ENCODE results near the gene RTEL1.

DNA sequence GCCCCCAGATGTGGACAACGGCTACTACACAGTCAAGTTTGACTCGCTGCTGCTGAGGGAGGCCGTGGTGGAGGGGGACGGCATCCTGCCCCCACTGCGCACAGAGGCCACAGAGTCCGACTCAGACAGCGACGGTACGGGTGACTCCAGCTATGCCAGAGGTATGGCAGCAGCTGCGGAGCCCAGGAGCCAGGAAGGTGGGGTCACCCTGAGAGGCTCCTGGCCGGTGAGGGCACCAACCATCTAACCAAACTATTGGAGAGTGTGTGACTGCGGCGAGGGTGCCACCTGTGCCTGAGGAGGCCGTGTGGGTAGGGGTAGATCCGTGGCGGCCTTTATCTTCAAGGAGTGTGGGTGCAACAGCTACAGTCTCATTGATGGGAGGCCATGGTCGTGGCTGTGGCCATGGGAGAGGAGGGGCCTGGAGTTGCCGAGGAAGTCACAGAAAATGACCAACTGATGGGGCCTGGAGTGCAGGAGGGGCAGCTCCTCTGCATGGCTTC is 75.5 kb downstream of the RTEL1 start:
- TF ChIP-seq CTCF (IDR thresholded peaks at IDR 0.05; ENCODE audit: low read depth, low read length) (no peak), MYC (IDR thresholded peaks at IDR 0.05; ENCODE audit: low read depth, low read length) (no peak)

All from NB4 (cell line).